H1 (cell line): ENCODE measurements around the gene PIK3R5. TPM values are rescaled to one million over a fixed set of nuclear protein-coding genes. Genes with fewer than 3 reads are reported as not detected.

Experiments
- CTCF ChIA-PET: fragments of 300-600 bp; sonication (Branson Sonifier 250); formaldehyde crosslinking; loops from one replicate; lab custom pipeline; 2021; ENCODE audit not compliant: partially characterized antibody; lab: Charles Lee
- POLR2A ChIA-PET: fragments of 300-600 bp; sonication (Branson Sonifier 250); formaldehyde crosslinking; loops from one replicate; lab custom pipeline; 2021; ENCODE audit warnings: inconsistent platforms; ENCODE audit not compliant: partially characterized antibody; lab: Charles Lee
- DNase-seq, 2 experiments: peaks; one replicate each; pipeline versions ENCODE4 v3.0.0 to v3.0.0-alpha.2; 2010 to 2022; ENCODE audit warnings: low spot score in 2 of 2, low read depth in 1 of 2, mixed read lengths in 1 of 2
- FAIRE-seq: peaks from 2 replicates; lab custom pipeline; 2011; peaks lifted over from hg19 to GRCh38; lab: Jason Lieb, UNC
- H2AFZ ChIP-seq: 2 replicates; pipeline ENCODE4 v1.8.1; 2012; ENCODE audit warnings: low read length, inconsistent platforms
- H2AK5ac ChIP-seq: 2 replicates; pipeline ENCODE4 v1.6.1; 2013; ENCODE audit warnings: low read depth, low read length
- H2BK120ac ChIP-seq: replicated peaks from 2 replicates; pipeline ENCODE3; 2013; ENCODE audit warnings: low read depth, low read length, inconsistent platforms
- H2BK12ac ChIP-seq: 2 replicates; pipeline ENCODE4 v1.6.1; 2013; ENCODE audit warnings: low read depth, low read length
- H2BK15ac ChIP-seq: 2 replicates; pipeline ENCODE4 v1.6.1; 2013; ENCODE audit warnings: low read length
- H2BK20ac ChIP-seq: 2 replicates; pipeline ENCODE4 v1.6.1; 2013; ENCODE audit warnings: low read length
- H2BK5ac ChIP-seq: 2 replicates; pipeline ENCODE4 v1.6.1; 2013; ENCODE audit warnings: low read depth, low read length
- H3K14ac ChIP-seq: 2 replicates; pipeline ENCODE4 v1.6.1; 2013; ENCODE audit warnings: inconsistent platforms; ENCODE audit not compliant: insufficient read length
- H3K18ac ChIP-seq: 2 replicates; pipeline ENCODE4 v1.6.1; 2013; ENCODE audit warnings: low read length; ENCODE audit errors: extremely low read depth
- H3K23ac ChIP-seq: 2 replicates; pipeline ENCODE4 v1.6.1; 2013; ENCODE audit warnings: inconsistent platforms; ENCODE audit not compliant: insufficient read length
- H3K23me2 ChIP-seq: 2 replicates; pipeline ENCODE4 v1.6.1; 2013; ENCODE audit warnings: low read depth, low read length
- H3K27ac ChIP-seq: 2 replicates; pipeline ENCODE4 v1.6.1; 2011; ENCODE audit warnings: low read depth, low read length, inconsistent platforms
- H3K27me3 ChIP-seq, 4 experiments: replicated peaks in 1 of 4; 1 replicate in 1 of 4; 2 replicates in 3 of 4; pipeline versions ENCODE4 v1.6.1 to v1.8.1; 2011 to 2013; ENCODE audit warnings: low read length in 3 of 4, mild to moderate bottlenecking in 3 of 4, inconsistent platforms in 2 of 4, mixed read lengths in 2 of 4, moderate library complexity in 1 of 4; ENCODE audit not compliant: control insufficient read depth in 3 of 4, insufficient read depth in 3 of 4; ENCODE audit errors: extremely low read depth in 1 of 4
- H3K36me3 ChIP-seq, 4 experiments: 2 replicates each; pipeline versions ENCODE4 v1.6.1 to v1.8.1; 2011 to 2013; ENCODE audit warnings: mild to moderate bottlenecking in 4 of 4, low read length in 3 of 4, moderate library complexity in 2 of 4, control low read depth in 1 of 4, inconsistent platforms in 1 of 4; ENCODE audit not compliant: insufficient read depth in 4 of 4, control insufficient read depth in 2 of 4
- H3K4ac ChIP-seq: replicated peaks from 2 replicates; pipeline ENCODE3; 2013; ENCODE audit warnings: low read length, low read depth, mixed read lengths, inconsistent platforms; ENCODE audit not compliant: insufficient read length
- H3K4me1 ChIP-seq, 4 experiments: replicated peaks in 1 of 4; 1 replicate in 1 of 4; 2 replicates in 3 of 4; pipeline versions ENCODE4 v1.6.1 to v1.8.1; 2011 to 2013; ENCODE audit warnings: low read length in 3 of 4, inconsistent platforms in 2 of 4, mixed read lengths in 1 of 4; ENCODE audit not compliant: insufficient read depth in 4 of 4, control insufficient read depth in 3 of 4
- H3K4me2 ChIP-seq, 2 experiments: 2 replicates each; pipeline versions ENCODE4 v1.6.1 to v1.8.1; 2011 to 2013; ENCODE audit warnings: low read depth in 2 of 2, low read length in 2 of 2, control low read depth in 1 of 2, inconsistent platforms in 1 of 2, mild to moderate bottlenecking in 1 of 2; ENCODE audit not compliant: insufficient read depth in 1 of 2
- H3K4me3 ChIP-seq, 4 experiments: fragments of 200-600, 300-600 bp in 1 of 4; sonication (generic), shearing (Covaris generic), sonication (Bioruptor Twin) in 1 of 4; 2 replicates each; pipeline versions ENCODE4 v1.5.1 to v1.8.1; 2011 to 2016; ENCODE audit warnings: low read length in 4 of 4, low read depth in 3 of 4, control low read depth in 2 of 4, inconsistent platforms in 2 of 4, mild to moderate bottlenecking in 2 of 4, mixed read lengths in 1 of 4, moderate library complexity in 1 of 4; ENCODE audit not compliant: insufficient read depth in 2 of 4; ENCODE audit errors: extremely low read depth in 1 of 4
- H3K56ac ChIP-seq: replicated peaks from 2 replicates; pipeline ENCODE3; 2013; ENCODE audit warnings: low read depth, mild to moderate bottlenecking, mixed read lengths, low read length, inconsistent platforms; ENCODE audit not compliant: insufficient read length
- H3K79me1 ChIP-seq: 2 replicates; pipeline ENCODE4 v1.6.1; 2013; ENCODE audit warnings: low read depth, low read length, control low read depth
- H3K79me2 ChIP-seq, 2 experiments: 2 replicates each; pipeline versions ENCODE4 v1.6.1 to v1.8.1; 2012 to 2013; ENCODE audit warnings: low read length in 2 of 2, mild to moderate bottlenecking in 2 of 2, inconsistent platforms in 1 of 2; ENCODE audit not compliant: insufficient read depth in 2 of 2, control insufficient read depth in 1 of 2
- H3K9ac ChIP-seq, 4 experiments: replicated peaks in 1 of 4; 1 replicate in 1 of 4; 2 replicates in 3 of 4; pipeline versions ENCODE4 v1.6.1 to v1.8.1; 2011 to 2013; ENCODE audit warnings: low read depth in 3 of 4, low read length in 3 of 4, control low read depth in 2 of 4, mild to moderate bottlenecking in 2 of 4, moderate library complexity in 2 of 4, inconsistent platforms in 1 of 4; ENCODE audit errors: extremely low read depth in 1 of 4
- H3K9me3 ChIP-seq, 2 experiments: 2 replicates each; pipeline versions ENCODE4 v1.6.1 to v1.8.1; 2012 to 2013; ENCODE audit warnings: mild to moderate bottlenecking in 2 of 2, moderate library complexity in 2 of 2, control low read depth in 1 of 2, inconsistent platforms in 1 of 2, low read depth in 1 of 2, low read length in 1 of 2, mixed read lengths in 1 of 2; ENCODE audit not compliant: insufficient read depth in 2 of 2
- H4K20me1 ChIP-seq, 2 experiments: replicated peaks in 1 of 2; 2 replicates each; pipeline versions ENCODE3 to v1.8.1; 2011 to 2013; ENCODE audit warnings: inconsistent platforms in 2 of 2, low read length in 2 of 2, mild to moderate bottlenecking in 1 of 2; ENCODE audit not compliant: insufficient read depth in 2 of 2, control insufficient read depth in 1 of 2
- H4K5ac ChIP-seq: 2 replicates; pipeline ENCODE4 v1.6.1; 2013; ENCODE audit warnings: low read length, low read depth, mixed read lengths, inconsistent platforms; ENCODE audit not compliant: insufficient read length
- H4K8ac ChIP-seq: 2 replicates; pipeline ENCODE4 v1.8.0; 2013; ENCODE audit warnings: mild to moderate bottlenecking, moderate library complexity, low read length, inconsistent platforms; ENCODE audit not compliant: insufficient read depth; ENCODE audit errors: extremely low read depth
- H4K91ac ChIP-seq: replicated peaks from 2 replicates; pipeline ENCODE3; 2013; ENCODE audit warnings: low read length, mixed read lengths, inconsistent platforms; ENCODE audit not compliant: insufficient read length
- HDAC6 ChIP-seq: IDR thresholded peaks from one replicate; pipeline ENCODE4 v1.7.1; 2012; ENCODE audit warnings: low read depth, mild to moderate bottlenecking, inconsistent platforms, low read length, moderate library complexity
- JUND ChIP-seq: IDR thresholded peaks from 2 replicates; pipeline ENCODE4 v1.6.1; 2011; ENCODE audit warnings: mild to moderate bottlenecking, improper control_type of control experiment, low read length
- MAX ChIP-seq: IDR thresholded peaks from 2 replicates; pipeline ENCODE4 v1.6.1; 2012; ENCODE audit warnings: inconsistent platforms
- NANOG ChIP-seq: IDR thresholded peaks from 2 replicates; pipeline ENCODE4 v1.6.1; 2011; ENCODE audit warnings: low read length, low read depth, mild to moderate bottlenecking, inconsistent platforms; ENCODE audit not compliant: insufficient read depth, poor library complexity, severe bottlenecking
- PHF8 ChIP-seq: fragments of 200-600 bp; sonication (generic); conservative IDR thresholded peaks from 2 replicates; pipeline ENCODE4 v1.7.1; 2012; ENCODE audit warnings: low read depth, mild to moderate bottlenecking, inconsistent platforms, low read length, moderate library complexity
- POLR2A ChIP-seq, 2 experiments: IDR thresholded peaks; 1 replicate in 1 of 2; 2 replicates in 1 of 2; pipeline ENCODE4 v1.6.1; 2011; ENCODE audit warnings: low read depth in 2 of 2, low read length in 2 of 2, mild to moderate bottlenecking in 2 of 2; ENCODE audit errors: control extremely low read depth in 1 of 2
- SAP30 ChIP-seq: fragments of 300-600 bp; sonication (generic); IDR thresholded peaks from 2 replicates; pipeline ENCODE4 v1.7.1; 2012; ENCODE audit warnings: low read length, moderate library complexity, mild to moderate bottlenecking, inconsistent platforms; ENCODE audit not compliant: insufficient read depth, insufficient replicate concordance
- SRF ChIP-seq: IDR thresholded peaks from 2 replicates; pipeline ENCODE4 v1.6.1; 2011; ENCODE audit warnings: mild to moderate bottlenecking, low read depth, low read length, moderate library complexity
- WGBS, 2 experiments: shearing (Covaris generic) in 1 of 2; methylation state at CpG; one replicate each; pipeline versions ENCODE4 v1.1.6 to v1.1.7; 2013 to 2015; ENCODE audit warnings: low lambda C conversion rate in 2 of 2, mixed read lengths in 2 of 2, inconsistent platforms in 1 of 2, low coverage in 1 of 2, missing lambda C conversion rate in 1 of 2; ENCODE audit not compliant: insufficient replicate concordance in 2 of 2, insufficient coverage in 1 of 2, insufficient read length in 1 of 2; ENCODE audit errors: extremely low coverage in 1 of 2, missing lambda C conversion rate in 1 of 2; 5-methylcytosine and 5-hydroxymethylcytosine counted together
- polyA plus RNA-seq, 7 experiments: library from polyadenylated mRNA; depleted of rRNA in 3 of 7; stranded (reverse) in 5 of 7; unstranded in 2 of 7; fragments of >200 nt in 5 of 7; fragments of 200-250 nt in 2 of 7; gene quantifications; 1 replicate in 5 of 7; 2 replicates in 1 of 7; 4 replicates in 1 of 7; pipeline versions ENCODE4 v1.2.1 to v1.2.3, GENCODE V29; 2011 to 2013; ENCODE audit warnings: missing spikeins in 2 of 7, mixed read lengths in 2 of 7
- total RNA-seq: library from RNA; stranded (reverse); fragmentation: NEBNext Ultra II Directional; extraction: Animal tissue kit (Norgen Biotek cat#: 25700); gene quantifications from 2 replicates; pipeline ENCODE4 v1.2.1, GENCODE V29; 2021

PIK3R5 gene
- total and polyA plus RNA-seq, 2 of the 8 experiments (the other 6 are each of a cell fraction or from before 2014, with no cell fraction given) = 2.7 to 4.3 TPM

GRCh38 chr17:8947201-8947600, 18.3 kb downstream of the PIK3R5 start:
- Histone ChIP-seq H3K14ac (no peak overlapping the region), H3K79me1 (no peaks in the 10 kb centered on the region), H3K9me3 (no peaks in the 10 kb centered on the region), H2AK5ac (no peak overlapping the region), H3K56ac (no peak overlapping the region), H3K4me2 (no peak overlapping the region), H4K8ac (no peak overlapping the region), H3K36me3 (no peaks in the 10 kb centered on the region), H3K27ac (no peak overlapping the region), H4K91ac (no peak overlapping the region), H2BK12ac (no peak overlapping the region), H3K18ac (no peak overlapping the region), H3K9ac (no peak overlapping the region), H3K23ac (no peak overlapping the region), H4K5ac (no peak overlapping the region), H3K4me3 (no peak overlapping the region), H4K20me1 (no peaks in the 10 kb centered on the region), H2BK20ac (no peak overlapping the region), H3K79me2 (no peaks in the 10 kb centered on the region), H2BK15ac (no peak overlapping the region), H3K23me2 (no peaks in the 10 kb centered on the region), H3K27me3 (no peaks in the 10 kb centered on the region), H3K4ac (no peak overlapping the region), H2AFZ (no peak overlapping the region), H3K4me1 (no peaks in the 10 kb centered on the region), H2BK5ac (no peak overlapping the region), H2BK120ac (no peak overlapping the region)
- CTCF ChIA-PET = interaction anchor here (1.0 to 3.5 kb wide), 2 partner anchors 47 to 59 kb away, joined by 3 to 9 read pairs; no protein-coding TSS in a partner anchor
- 88% methylated on average over 7 of the region's 7 CpGs; no CpG with 5 or more reads in 1 of the 2 experiments for WGBS, 2 experiments
- FAIRE-seq (no peak), DNase-seq (no peak)
- TF ChIP-seq SRF (no peak), NANOG (no peak), MAX (no peak), POLR2A (IDR thresholded peaks at IDR 0.05; ENCODE audit: control extremely low read depth in 1 of 2, low read depth in 2 of 2, low read length in 2 of 2) (no peak), SAP30 (no peak), JUND (no peak), HDAC6 (no peak), PHF8 (no peak)
- POLR2A ChIA-PET = no interaction called here
